Stimulated activated memory B cell treated with anti-CD40 and anti-IgM and Interleukin-4, amounts not matched to agents 10 μg/mL and 1 μg/mL and 100 μg/mL, for 72 hours (primary cell): ENCODE results near the gene MALAT1.
A peak's percentile ranks its signal among the peaks of the same experiment; 100 is the strongest.

Source experiments
- ATAC-seq: fragments of 150-1000 bp; cut with Tn5 transposase; 2 replicates; pipeline ENCODE4 v1.10.0; 2021
- H3K27ac Mint-ChIP-seq: one replicate; pipeline ENCODE4 v1.8.0; 2022; ENCODE audit warnings: mild to moderate bottlenecking, mixed read lengths
- H3K27me3 Mint-ChIP-seq: one replicate; pipeline ENCODE4 v1.8.0; 2022; ENCODE audit warnings: mixed read lengths
- H3K36me3 Mint-ChIP-seq: one replicate; pipeline ENCODE4 v1.8.0; 2022; ENCODE audit warnings: mixed read lengths
- H3K4me1 Mint-ChIP-seq: one replicate; pipeline ENCODE4 v1.8.0; 2022; ENCODE audit warnings: mixed read lengths
- H3K4me3 Mint-ChIP-seq: one replicate; pipeline ENCODE4 v1.8.0; 2022; ENCODE audit warnings: mild to moderate bottlenecking, moderate library complexity, mixed read lengths
- H3K9me3 Mint-ChIP-seq: one replicate; pipeline ENCODE4 v1.8.0; 2022; ENCODE audit warnings: mixed read lengths

The MALAT1 gene

GRCh38 chr11:65536412-65537295, 37.8 kb downstream of the MALAT1 start:
- ATAC-seq: no peak
- H3K4me3 Mint-ChIP-seq: no peak overlapping the region
- H3K4me1 Mint-ChIP-seq: peaks cover 21% of the 10 kb centered on the region
- peak overlapping the region; percentile 34 for H3K27ac Mint-ChIP-seq
- H3K36me3 Mint-ChIP-seq: peaks cover 41% of the 10 kb centered on the region
- no peaks in the 10 kb centered on the region for H3K9me3 Mint-ChIP-seq
- no peaks in the 10 kb centered on the region for H3K27me3 Mint-ChIP-seq

- Mint-ChIP-seq H3K4me3 (no peak overlapping the region), H3K4me1 (peaks cover 27% of the 10 kb centered on the region), H3K27me3 (no peaks in the 10 kb centered on the region), H3K27ac (peak overlapping the region; percentile 34), H3K36me3 (peaks cover 38% of the 10 kb centered on the region), H3K9me3 (no peaks in the 10 kb centered on the region)
- ATAC-seq: no peak
Measured at GRCh38 chr11:65537296-65537597, 38.4 kb downstream of the MALAT1 start.

GRCh38 chr11:65537620-65538231, 38.9 kb downstream of the MALAT1 start:
- Mint-ChIP-seq H3K4me1 (peaks cover 27% of the 10 kb centered on the region), H3K9me3 (no peaks in the 10 kb centered on the region), H3K4me3 (no peak overlapping the region), H3K27me3 (no peaks in the 10 kb centered on the region), H3K27ac (peak overlapping the region; percentile 34), H3K36me3 (peaks cover 38% of the 10 kb centered on the region)
- no peak for ATAC-seq

GRCh38 chr11:65538232-65538914, 39.5 kb downstream of the MALAT1 start:
- ATAC-seq: no peak
- H3K9me3 Mint-ChIP-seq: no peaks in the 10 kb centered on the region
- peaks cover 33% of the 10 kb centered on the region for H3K36me3 Mint-ChIP-seq
- H3K27ac Mint-ChIP-seq: no peak overlapping the region
- H3K4me3 Mint-ChIP-seq: peak overlapping the region; percentile 36
- H3K4me1 Mint-ChIP-seq: peaks cover 27% of the 10 kb centered on the region
- H3K27me3 Mint-ChIP-seq: no peaks in the 10 kb centered on the region

- Mint-ChIP-seq H3K27ac (peak overlapping the region; percentile 90), H3K36me3 (peaks cover 29% of the 10 kb centered on the region), H3K4me1 (peaks cover 31% of the 10 kb centered on the region), H3K4me3 (peak overlapping the region; percentile 36), H3K27me3 (no peaks in the 10 kb centered on the region), H3K9me3 (no peaks in the 10 kb centered on the region)
- ATAC-seq: no peak
Measured at GRCh38 chr11:65538915-65539743, 40.3 kb downstream of the MALAT1 start.

- peak overlapping the region; percentile 90 for H3K27ac Mint-ChIP-seq
- peak overlapping the region; percentile 91 for H3K4me3 Mint-ChIP-seq
- peak; percentile 84 for ATAC-seq
Measured at GRCh38 chr11:65539744-65540289, 41.0 kb downstream of the MALAT1 start.

GRCh38 chr11:65540290-65541092, 41.6 kb downstream of the MALAT1 start:
- no peaks in the 10 kb centered on the region for H3K27me3 Mint-ChIP-seq
- no peaks in the 10 kb centered on the region for H3K9me3 Mint-ChIP-seq
- peak overlapping the region; percentile 90 for H3K27ac Mint-ChIP-seq
- ATAC-seq: peak; percentile 91
- peaks cover 45% of the 10 kb centered on the region for H3K4me1 Mint-ChIP-seq
- peak overlapping the region; percentile 91 for H3K4me3 Mint-ChIP-seq
- peaks cover 23% of the 10 kb centered on the region for H3K36me3 Mint-ChIP-seq

More at GRCh38 chr11:65539744-65540289, 41.0 kb downstream of the MALAT1 start:
- H3K4me1 Mint-ChIP-seq: peaks cover 38% of the 10 kb centered on the region
- no peaks in the 10 kb centered on the region for H3K9me3 Mint-ChIP-seq
- H3K27me3 Mint-ChIP-seq: no peaks in the 10 kb centered on the region
- H3K36me3 Mint-ChIP-seq: peaks cover 24% of the 10 kb centered on the region

- H3K4me3 Mint-ChIP-seq: peak overlapping the region; percentile 91
- no peak for ATAC-seq
- H3K36me3 Mint-ChIP-seq: peaks cover 22% of the 10 kb centered on the region
- H3K27me3 Mint-ChIP-seq: no peaks in the 10 kb centered on the region
- no peaks in the 10 kb centered on the region for H3K9me3 Mint-ChIP-seq
- peaks cover 52% of the 10 kb centered on the region for H3K4me1 Mint-ChIP-seq
- H3K27ac Mint-ChIP-seq: peak overlapping the region; percentile 90
Measured at GRCh38 chr11:65541093-65541982, 42.5 kb downstream of the MALAT1 start.

- Mint-ChIP-seq H3K9me3 (no peaks in the 10 kb centered on the region), H3K36me3 (peaks cover 8% of the 10 kb centered on the region), H3K4me3 (no peak overlapping the region), H3K27ac (no peak overlapping the region), H3K4me1 (peaks cover 49% of the 10 kb centered on the region), H3K27me3 (no peaks in the 10 kb centered on the region)
- ATAC-seq: no peak
Measured at GRCh38 chr11:65542738-65543390, 44.0 kb downstream of the MALAT1 start.

- H3K36me3 Mint-ChIP-seq: no peaks in the 10 kb centered on the region
- no peak for ATAC-seq
- peak overlapping the region; percentile 79 for H3K27ac Mint-ChIP-seq
- H3K9me3 Mint-ChIP-seq: no peaks in the 10 kb centered on the region
- peaks cover 66% of the 10 kb centered on the region for H3K4me1 Mint-ChIP-seq
- no peaks in the 10 kb centered on the region for H3K27me3 Mint-ChIP-seq
- peak overlapping the region; percentile 81 for H3K4me3 Mint-ChIP-seq
Measured at GRCh38 chr11:65545853-65546216, 47.0 kb downstream of the MALAT1 start.

- no peaks in the 10 kb centered on the region for H3K36me3 Mint-ChIP-seq
- no peaks in the 10 kb centered on the region for H3K9me3 Mint-ChIP-seq
- ATAC-seq: peak; percentile 93
- H3K27me3 Mint-ChIP-seq: no peaks in the 10 kb centered on the region
- peaks cover 64% of the 10 kb centered on the region for H3K4me1 Mint-ChIP-seq
- H3K4me3 Mint-ChIP-seq: peak overlapping the region; percentile 81
- H3K27ac Mint-ChIP-seq: peak overlapping the region; percentile 79
Measured at GRCh38 chr11:65546217-65546958, 47.5 kb downstream of the MALAT1 start.

GRCh38 chr11:65547446-65548125, 48.7 kb downstream of the MALAT1 start:
- no peaks in the 10 kb centered on the region for H3K27me3 Mint-ChIP-seq
- peak overlapping the region; percentile 79 for H3K27ac Mint-ChIP-seq
- no peaks in the 10 kb centered on the region for H3K9me3 Mint-ChIP-seq
- peak overlapping the region; percentile 24 for H3K4me3 Mint-ChIP-seq
- no peaks in the 10 kb centered on the region for H3K36me3 Mint-ChIP-seq
- ATAC-seq: no peak
- H3K4me1 Mint-ChIP-seq: peaks cover 68% of the 10 kb centered on the region
